GM21825 (cell line): ENCODE data around the gene NECAB3.

Experiments used
- ATAC-seq: cut with Tn5 transposase; IDR thresholded peaks from one replicate; pipeline ENCODE4 v1.9.1; 2021; ENCODE audit warnings: mild to moderate bottlenecking, moderate library complexity; ENCODE audit not compliant: unreplicated experiment

NECAB3 gene

GRCh38 chr20:33627577-33628216 lies 46.5 kb downstream of the NECAB3 start:
- no peak for ATAC-seq

GRCh38 chr20:33626190-33626589 lies 48.0 kb downstream of the NECAB3 start:
- no peak for ATAC-seq

- no peak for ATAC-seq
Observed at GRCh38 chr20:33624399-33624798, 49.8 kb downstream of the NECAB3 start.

- ATAC-seq, result no peak
Observed at GRCh38 chr20:33622705-33623365, 51.4 kb downstream of the NECAB3 start.

GRCh38 chr20:33621717-33622400 lies 52.4 kb downstream of the NECAB3 start:
- ATAC-seq, result no peak

GRCh38 chr20:33612001-33612400 lies 62.2 kb downstream of the NECAB3 start:
- ATAC-seq, result no peak

- ATAC-seq, result no peak
Observed at GRCh38 chr20:33611106-33611505, 63.1 kb downstream of the NECAB3 start.

GRCh38 chr20:33609504-33609903 lies 64.7 kb downstream of the NECAB3 start:
- no peak for ATAC-seq
